K562 (cell line): ENCODE results near the gene KCNAB2. TPM values are rescaled to one million over a fixed set of nuclear protein-coding genes. Genes with fewer than 3 reads are reported as not detected.
A peak's percentile ranks its signal among the peaks of the same experiment; 100 is the strongest.

Source experiments
- ATAC-seq: fragments of 200-7000 bp; cut with Tn5 transposase; 3 replicates; pipeline ENCODE4 v1.9.1; 2020; ENCODE audit warnings: moderate library complexity
- BruUV-seq: library from RNA; stranded (reverse); fragments of 400-500 nt; replicated peaks from 2 replicates; lab custom pipeline; 2021; lab: Mats Ljungman, UMichigan
- CTCF ChIA-PET: fragments of 300-600 bp; formaldehyde crosslinking; extraction: SDS; loops from one replicate; lab custom pipeline; 2021; ENCODE audit warnings: low intra/inter-chr PET ratio; lab: Yijun Ruan, JAX
- POLR2A ChIA-PET: fragments of 300-600, 350-650 bp; sonication (Branson Sonifier 250); formaldehyde crosslinking; extraction: SDS; loops from one replicate; lab custom pipeline; 2021; ENCODE audit warnings: antibody characterized with exemption, inconsistent platforms; lab: Yijun Ruan, JAX
- DNase-seq, 4 experiments: peaks; one replicate each; pipeline versions ENCODE4 v3.0.0 to v3.0.0-alpha.2; 2011 to 2018; ENCODE audit warnings: low spot score in 3 of 4, mixed read lengths in 3 of 4; ENCODE audit errors: extremely low read depth in 1 of 4
- FAIRE-seq: peaks from 2 replicates; lab custom pipeline; 2011; peaks lifted over from hg19 to GRCh38; lab: Jason Lieb, UNC
- H2AFZ ChIP-seq: 2 replicates; pipeline ENCODE4 v1.6.0; 2011; ENCODE audit warnings: low read depth, low read length, control low read depth, inconsistent platforms
- H3K27ac ChIP-seq: fragments of 200-600 bp; 3 replicates; pipeline ENCODE4 v1.8.0; 2011; ENCODE audit warnings: low read depth, mild to moderate bottlenecking, control low read depth, inconsistent platforms, low read length, moderate library complexity, mixed read lengths; ENCODE audit errors: extremely low read depth
- H3K27me3 ChIP-seq, 2 experiments: fragments of 300-600 bp in 1 of 2; 2 replicates in 1 of 2; 3 replicates in 1 of 2; pipeline versions ENCODE4 v1.6.0 to v1.8.0; 2011; ENCODE audit warnings: inconsistent platforms in 2 of 2, low read length in 2 of 2, mild to moderate bottlenecking in 1 of 2, mixed read lengths in 1 of 2, moderate library complexity in 1 of 2; ENCODE audit not compliant: control insufficient read depth in 2 of 2, insufficient read depth in 2 of 2
- H3K36me3 ChIP-seq: fragments of 300-600 bp; 3 replicates; pipeline ENCODE4 v1.8.0; 2011; ENCODE audit warnings: mild to moderate bottlenecking, low read length, inconsistent platforms; ENCODE audit not compliant: control insufficient read depth, insufficient read depth
- H3K4me1 ChIP-seq, 2 experiments: fragments of 200-600 bp in 1 of 2; replicated peaks in 1 of 2; 2 replicates in 1 of 2; 3 replicates in 1 of 2; pipeline versions ENCODE4 v1.5.1 to v1.8.0; 2011; ENCODE audit warnings: inconsistent platforms in 2 of 2, low read length in 2 of 2, mild to moderate bottlenecking in 1 of 2, mixed read lengths in 1 of 2, moderate library complexity in 1 of 2; ENCODE audit not compliant: control insufficient read depth in 2 of 2, insufficient read depth in 2 of 2
- H3K4me2 ChIP-seq: 2 replicates; pipeline ENCODE4 v1.6.1; 2011; ENCODE audit warnings: low read length, control low read depth, inconsistent platforms, mixed read lengths; ENCODE audit not compliant: insufficient read depth
- H3K4me3 ChIP-seq: fragments of 200-600 bp; sonication (generic), shearing (Covaris generic); 2 replicates; pipeline ENCODE4 v1.5.1; 2016; ENCODE audit warnings: control low read depth, inconsistent platforms
- H3K79me2 ChIP-seq: fragments of 200-600 bp; 3 replicates; pipeline ENCODE4 v1.8.0; 2011; ENCODE audit warnings: low read length, inconsistent platforms; ENCODE audit not compliant: control insufficient read depth, insufficient read depth
- H3K9ac ChIP-seq, 2 experiments: 2 replicates each; pipeline versions ENCODE4 v1.6.0 to v1.6.1; 2011; ENCODE audit warnings: low read depth in 2 of 2, low read length in 2 of 2, control low read depth in 1 of 2, inconsistent platforms in 1 of 2, mild to moderate bottlenecking in 1 of 2, mixed read lengths in 1 of 2; ENCODE audit not compliant: insufficient read depth in 1 of 2
- H3K9me1 ChIP-seq: one replicate; pipeline ENCODE4 v1.6.0; 2011; ENCODE audit warnings: inconsistent platforms, mild to moderate bottlenecking, low read length, moderate library complexity; ENCODE audit not compliant: control insufficient read depth, insufficient read depth
- H3K9me3 ChIP-seq: replicated peaks from 2 replicates; pipeline ENCODE4 v1.5.1; 2011; ENCODE audit warnings: low read depth, low read length, inconsistent platforms; ENCODE audit not compliant: control insufficient read depth, insufficient read depth
- H4K20me1 ChIP-seq: replicated peaks from 2 replicates; pipeline ENCODE4 v1.6.1; 2011; ENCODE audit warnings: low read length, inconsistent platforms, mixed read lengths; ENCODE audit not compliant: control insufficient read depth, insufficient read depth
- MXI1 ChIP-seq: IDR thresholded peaks from 2 replicates; pipeline ENCODE4 v1.6.1; 2011; ENCODE audit warnings: low read depth, mild to moderate bottlenecking, improper control_type of control experiment, low read length
- STAG1 ChIP-seq: sonication (generic); formaldehyde crosslinking; IDR thresholded peaks from 2 replicates; pipeline ENCODE4 v1.5.0; 2020; ENCODE audit warnings: missing genetic modification reagents, borderline replicate concordance
- ZNF263 ChIP-seq: sonication (generic); formaldehyde crosslinking; IDR thresholded peaks from 2 replicates; pipeline ENCODE4 v1.8.0; 2022; ENCODE audit warnings: mild to moderate bottlenecking, missing genetic modification reagents, borderline replicate concordance
- ZNF449 ChIP-seq: fragments of 250-450 bp; sonication (Bioruptor Pico); IDR thresholded peaks from 2 replicates; pipeline ENCODE4 v1.8.0; 2022; ENCODE audit warnings: moderate library complexity, mild to moderate bottlenecking, inconsistent platforms
- WGBS: fragments of 100-300 bp; shearing (Covaris generic); methylation state at CpG from one replicate; pipeline ENCODE4 v1.1.6; 2016; ENCODE audit warnings: low coverage, mixed read lengths; ENCODE audit not compliant: insufficient coverage; ENCODE audit errors: missing lambda C conversion rate; 5-methylcytosine and 5-hydroxymethylcytosine counted together
- in situ Hi-C: fragments of 300-500 bp; cut with MboI; formaldehyde crosslinking; loops from 4 replicates; pipeline ENCODE4 v1.15.0; 2018; ENCODE audit warnings: inconsistent platforms, mixed read lengths
- intact Hi-C: fragments of 100-400 bp; cut with micrococcal nuclease; formaldehyde crosslinking; loops from 2 replicates; pipeline ENCODE4 v1.14.2; 2022
- polyA plus RNA-seq, 8 experiments: library from polyadenylated mRNA; depleted of rRNA in 4 of 8; stranded (reverse) in 5 of 8; unstranded in 3 of 8; fragments of >200 nt; fragmentation: Nextera tagmentation in 2 of 8; fragmentation: Illumina TruSeq in 1 of 8; extraction: Ambion mirVana in 2 of 8; extraction: Trizol in 1 of 8; gene quantifications; 2 replicates each; pipeline versions ENCODE4 v1.2.1 to v1.2.3, GENCODE V29; 2011 to 2014; ENCODE audit warnings: inconsistent platforms in 1 of 8, missing spikeins in 1 of 8
- total RNA-seq, 7 experiments: library from RNA; depleted of rRNA in 6 of 7; stranded (reverse); fragments of >200 nt in 6 of 7; fragmentation: Illumina TruSeq in 2 of 7; extraction: Trizol in 2 of 7; gene quantifications; 2 replicates each; pipeline versions ENCODE4 v1.2.1 to v1.2.3, GENCODE V29; 2011 to 2021; ENCODE audit warnings: low replicate concordance in 1 of 7
- TF ChIP-seq, protein P1 (sequence below): sonication (generic); formaldehyde crosslinking; IDR thresholded peaks from 2 replicates; pipeline ENCODE4 v1.9.0; 2022; ENCODE audit warnings: mild to moderate bottlenecking, missing genetic modification reagents
- TF ChIP-seq, protein P2 (sequence below): sonication (generic); formaldehyde crosslinking; IDR thresholded peaks from 2 replicates; pipeline ENCODE4 v1.5.0; 2020; ENCODE audit warnings: missing genetic modification reagents

KCNAB2 gene
- total and polyA plus RNA-seq, 9 of the 15 experiments (the other 6 are each of a cell fraction or from before 2014, with no cell fraction given), result 1.8 to 15.8 (median 7.1) TPM

DNA sequence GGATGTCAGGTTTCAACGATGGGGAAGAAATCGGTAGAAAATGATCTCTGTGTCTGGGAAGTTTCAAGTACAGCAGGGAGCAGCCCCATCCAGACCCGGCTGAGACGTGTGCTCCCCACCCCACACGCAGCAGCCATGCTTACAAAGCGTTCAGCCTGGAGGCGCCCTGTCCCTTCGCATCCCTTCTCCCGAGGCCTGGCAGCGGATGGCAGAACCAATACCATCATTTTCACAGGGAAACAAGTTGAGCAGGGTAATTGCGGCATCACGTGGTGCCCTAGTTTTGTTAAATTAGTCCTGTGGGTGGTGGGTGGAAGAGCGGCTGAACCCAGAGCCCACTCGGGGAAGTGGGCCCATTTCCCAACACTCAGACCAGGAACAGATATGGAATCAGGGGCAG is 23.9 kb downstream of the KCNAB2 start:
- ChIA-PET POLR2A (interaction anchor here (1.0 kb wide), 1 partner anchor 13 kb away, joined by 5 read pairs; no protein-coding TSS in a partner anchor), CTCF (interaction anchor here (0.6 kb wide), 1 partner anchor 215 kb away, joined by 4 read pairs; no protein-coding TSS in a partner anchor)
- Histone ChIP-seq H2AFZ (no peak overlapping the region), H3K4me2 (no peak overlapping the region), H3K9me3 (no peaks in the 10 kb centered on the region), H3K4me3 (no peak overlapping the region), H3K9ac (no peak overlapping the region), H3K36me3 (no peaks in the 10 kb centered on the region), H3K9me1 (no peaks in the 10 kb centered on the region), H3K27me3 (peaks cover 46 to 78% of the 10 kb centered on the region in 2 experiments), H4K20me1 (peaks cover 49% of the 10 kb centered on the region), H3K4me1 (peaks cover 2 to 35% of the 10 kb centered on the region in 2 experiments; a peak in 4 of 5 replicates), H3K79me2 (no peaks in the 10 kb centered on the region), H3K27ac (no peak overlapping the region)
- FAIRE-seq (no peak), ATAC-seq (no peak), DNase-seq (no peak)
- TF ChIP-seq STAG1, result 0 out of 2 replicates have a peak, but pooled peaks have one; percentile 12
- no peak for TF ChIP-seq MXI1
- TF ChIP-seq, protein P1, sequence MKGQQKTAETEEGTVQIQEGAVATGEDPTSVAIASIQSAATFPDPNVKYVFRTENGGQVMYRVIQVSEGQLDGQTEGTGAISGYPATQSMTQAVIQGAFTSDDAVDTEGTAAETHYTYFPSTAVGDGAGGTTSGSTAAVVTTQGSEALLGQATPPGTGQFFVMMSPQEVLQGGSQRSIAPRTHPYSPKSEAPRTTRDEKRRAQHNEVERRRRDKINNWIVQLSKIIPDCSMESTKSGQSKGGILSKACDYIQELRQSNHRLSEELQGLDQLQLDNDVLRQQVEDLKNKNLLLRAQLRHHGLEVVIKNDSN (CRISPR knock-in tag), result peak; percentile 30; the same call in 1 of the 2 replicates
- 0 out of 2 replicates have a peak, but pooled peaks have one; percentile 20 for TF ChIP-seq ZNF263 (CRISPR knock-in tag)
- TF ChIP-seq, protein P2, sequence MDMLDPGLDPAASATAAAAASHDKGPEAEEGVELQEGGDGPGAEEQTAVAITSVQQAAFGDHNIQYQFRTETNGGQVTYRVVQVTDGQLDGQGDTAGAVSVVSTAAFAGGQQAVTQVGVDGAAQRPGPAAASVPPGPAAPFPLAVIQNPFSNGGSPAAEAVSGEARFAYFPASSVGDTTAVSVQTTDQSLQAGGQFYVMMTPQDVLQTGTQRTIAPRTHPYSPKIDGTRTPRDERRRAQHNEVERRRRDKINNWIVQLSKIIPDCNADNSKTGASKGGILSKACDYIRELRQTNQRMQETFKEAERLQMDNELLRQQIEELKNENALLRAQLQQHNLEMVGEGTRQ (CRISPR knock-in tag), result peak; percentile 14; the same call in 1 of the 2 replicates
- no peak for TF ChIP-seq ZNF449 (CRISPR knock-in tag)
- in situ Hi-C loops (no loop called here), intact Hi-C loops (no loop called here)
- WGBS, result 4% methylated on average over 14 of the region's 14 CpGs
- BruUV-seq, result no TSS peak
